Ascending aorta (tissue), 2 donors: ENCODE measurements around the gene MMP12. TPM values are rescaled to one million over a fixed set of nuclear protein-coding genes. Genes with fewer than 3 reads are reported as not detected.

ENCODE experiments used
- DNase-seq, 2 donors: peaks; one replicate each; pipeline ENCODE4 v3.0.0-alpha.2; 2019; ENCODE audit warnings: low spot score in 2 of 2
- H3K27ac ChIP-seq, 2 donors: fragments of 200-600 bp; sonication (generic); one replicate each; pipeline ENCODE4 v1.5.1; 2016 to 2017; ENCODE audit warnings: mild to moderate bottlenecking in 1 of 2
- H3K27me3 ChIP-seq: fragments of 200-600 bp; sonication (generic); one replicate; pipeline ENCODE4 v1.5.1; 2017
- H3K36me3 ChIP-seq, 2 donors: fragments of 200-600 bp; sonication (generic); one replicate each; pipeline ENCODE4 v1.5.1; 2016
- H3K4me1 ChIP-seq, 2 donors: fragments of 200-600 bp; sonication (generic); one replicate each; pipeline ENCODE4 v1.5.1; 2016 to 2017; ENCODE audit warnings: mild to moderate bottlenecking in 1 of 2
- H3K4me3 ChIP-seq, 2 donors: fragments of 200-600 bp; sonication (generic); one replicate each; pipeline ENCODE4 v1.5.1; 2016 to 2017; ENCODE audit warnings: mild to moderate bottlenecking in 1 of 2
- H3K9me3 ChIP-seq, 2 donors: fragments of 200-600 bp; sonication (generic); one replicate each; pipeline ENCODE4 v1.5.1; 2016
- CTCF ChIP-seq, 3 experiments: fragments of 200-600 bp in 2 of 3; fragments of 450-650 bp in 1 of 3; sonication (generic) in 2 of 3; IDR thresholded peaks; one replicate each; pipeline ENCODE4 v1.5.1; 2016 to 2019; ENCODE audit warnings: antibody characterized with exemption in 3 of 3, mild to moderate bottlenecking in 1 of 3, moderate library complexity in 1 of 3
- intact Hi-C: fragments of 100-400 bp; cut with DNase I; formaldehyde crosslinking; loops from one replicate; pipeline ENCODE4 v1.15.1; 2023
- total RNA-seq: library from RNA; depleted of rRNA; stranded (reverse); fragments of >200 nt; gene quantifications from one replicate; pipeline ENCODE4 v1.1.0, GENCODE V29; 2016

The MMP12 gene
- total RNA-seq, 1 donor from 2014 or later = not detected

DNA sequence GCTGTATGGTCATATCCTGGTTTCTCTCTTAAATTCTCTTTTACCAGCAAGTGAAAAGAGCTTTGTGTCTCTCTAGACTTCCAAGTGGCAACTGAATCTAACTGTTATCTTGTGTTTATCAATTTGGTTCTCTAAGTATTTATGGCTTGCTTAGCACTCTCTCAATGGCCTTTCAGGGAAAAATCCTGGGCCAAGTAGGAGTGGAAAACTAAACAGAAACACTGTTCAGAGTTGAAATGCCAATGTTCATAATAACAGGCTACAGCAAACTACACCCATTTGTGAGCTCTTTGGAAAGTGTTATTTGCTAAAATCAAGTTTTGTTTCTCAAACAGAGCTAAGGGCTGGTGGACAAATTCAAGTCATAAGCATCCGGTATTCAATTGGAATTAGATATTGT lies 10.1 kb downstream of the MMP12 start:
- intact Hi-C loops = no loop called here
- H3K27me3 ChIP-seq = no peaks in the 10 kb centered on the region
- no peak for TF ChIP-seq CTCF (IDR thresholded peaks at IDR 0.05)
- H3K9me3 ChIP-seq = no peaks in the 10 kb centered on the region
- no peaks in the 10 kb centered on the region for H3K36me3 ChIP-seq
- H3K4me3 ChIP-seq = no peak overlapping the region
- no peaks in the 10 kb centered on the region for H3K4me1 ChIP-seq
- H3K27ac ChIP-seq = peak overlapping the region in 1 of 2 donors; percentile 24
- DNase-seq = no peak

DNA sequence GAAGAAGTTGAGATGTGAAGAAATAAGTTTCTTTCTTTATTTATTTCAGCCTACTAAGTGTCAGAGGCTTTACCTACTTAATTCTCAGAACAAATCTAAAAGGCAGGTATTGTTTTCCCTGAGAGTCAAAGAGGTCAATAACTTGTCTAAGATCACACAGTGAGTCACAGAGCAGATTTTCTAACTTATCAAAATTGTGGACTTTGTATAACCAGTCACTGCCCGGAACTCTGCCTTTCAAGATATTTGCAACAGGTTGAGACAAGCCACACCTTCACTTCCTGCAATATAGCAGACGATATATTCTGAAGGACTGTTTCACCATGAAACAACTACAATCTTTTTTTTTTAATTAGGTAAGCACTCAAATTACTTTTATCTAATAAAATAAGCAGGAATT lies 20.8 kb downstream of the MMP12 start:
- Histone ChIP-seq H3K36me3 (no peaks in the 10 kb centered on the region), H3K4me3 (no peak overlapping the region), H3K9me3 (no peaks in the 10 kb centered on the region), H3K27ac (no peak overlapping the region), H3K4me1 (no peaks in the 10 kb centered on the region), H3K27me3 (no peaks in the 10 kb centered on the region)
- DNase-seq = no peak
- intact Hi-C loops = no loop called here
- TF ChIP-seq CTCF (IDR thresholded peaks at IDR 0.05) = no peak

DNA sequence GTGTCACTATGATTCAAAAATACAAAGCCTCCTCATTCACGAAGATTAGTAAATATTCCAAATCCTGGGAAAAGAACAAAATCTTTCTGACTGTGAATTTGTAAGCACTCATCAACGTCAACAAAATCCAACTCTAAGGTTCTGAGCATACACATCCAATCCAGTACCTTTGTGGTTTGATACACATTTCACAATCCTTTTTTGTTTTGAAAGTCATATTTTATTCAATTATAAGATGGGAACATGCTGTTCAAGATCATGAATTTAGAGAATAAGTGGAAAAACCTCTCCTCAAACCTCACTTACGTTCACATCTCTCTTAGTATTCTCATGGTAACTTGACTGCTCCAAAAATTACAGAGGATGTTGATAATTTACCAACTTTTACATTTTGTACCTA lies 21.7 kb downstream of the MMP12 start:
- Histone ChIP-seq H3K9me3 (no peaks in the 10 kb centered on the region), H3K27ac (no peak overlapping the region), H3K36me3 (no peaks in the 10 kb centered on the region), H3K4me3 (no peak overlapping the region), H3K4me1 (no peaks in the 10 kb centered on the region), H3K27me3 (no peaks in the 10 kb centered on the region)
- intact Hi-C loops = no loop called here
- no peak for DNase-seq
- no peak for TF ChIP-seq CTCF (IDR thresholded peaks at IDR 0.05)

- H3K36me3 ChIP-seq = no peaks in the 10 kb centered on the region
- no peaks in the 10 kb centered on the region for H3K27me3 ChIP-seq
- H3K4me1 ChIP-seq = no peaks in the 10 kb centered on the region
- no peak for TF ChIP-seq CTCF (IDR thresholded peaks at IDR 0.05)
- H3K9me3 ChIP-seq = no peaks in the 10 kb centered on the region
- H3K27ac ChIP-seq = no peak overlapping the region
- DNase-seq = no peak
- H3K4me3 ChIP-seq = no peak overlapping the region
- intact Hi-C loops = no loop called here
Observed at GRCh38 chr11:102850973-102851745, 23.6 kb downstream of the MMP12 start.

DNA sequence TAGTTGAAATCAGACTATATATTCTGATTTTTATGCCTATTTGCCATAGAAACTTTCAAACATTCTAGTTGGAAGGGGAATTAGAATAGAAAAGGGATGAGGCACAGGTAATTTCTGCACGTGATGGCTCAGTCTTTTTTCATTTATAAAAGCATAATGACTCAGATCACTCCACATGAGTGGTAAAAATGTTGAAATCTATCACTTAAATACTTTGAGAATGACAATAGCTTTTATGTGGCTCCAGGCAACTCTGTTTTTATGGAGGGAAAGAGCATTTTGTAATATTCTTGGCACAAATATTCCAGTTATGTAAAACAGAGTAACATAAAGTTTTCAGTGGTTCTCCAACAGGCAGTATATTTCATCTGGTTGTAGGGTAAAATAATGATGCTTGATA lies 25.5 kb downstream of the MMP12 start:
- no peak overlapping the region for H3K27ac ChIP-seq

More for the DNA sequence above, 25.5 kb downstream of the MMP12 start:
- no peaks in the 10 kb centered on the region for H3K36me3 ChIP-seq
- H3K4me3 ChIP-seq = no peak overlapping the region
- no peaks in the 10 kb centered on the region for H3K9me3 ChIP-seq
- H3K27me3 ChIP-seq = no peaks in the 10 kb centered on the region
- TF ChIP-seq CTCF (IDR thresholded peaks at IDR 0.05) = no peak
- no peaks in the 10 kb centered on the region for H3K4me1 ChIP-seq
- DNase-seq = no peak
- intact Hi-C loops = no loop called here
